PFSK-1 (cell line): ENCODE measurements around the gene WNK2.

ENCODE experiments used
- FOXP2 ChIP-seq: optimal IDR thresholded peaks from 2 replicates; pipeline ENCODE3; 2011; ENCODE audit warnings: borderline replicate concordance, control low read depth, inconsistent platforms; ENCODE audit not compliant: insufficient read depth; ENCODE audit errors: extremely low read length, extremely low read depth
- POLR2AphosphoS5 ChIP-seq: IDR thresholded peaks from 2 replicates; pipeline ENCODE4 v1.6.1; 2012; ENCODE audit warnings: low read depth, mild to moderate bottlenecking, control low read depth, low read length, moderate library complexity
- REST ChIP-seq, 2 experiments: IDR thresholded peaks; 2 replicates each; pipeline versions ENCODE4 v1.6.1 to v1.8.0; 2011 to 2012; ENCODE audit warnings: low read depth in 2 of 2, low read length in 2 of 2, control low read depth in 1 of 2, inconsistent platforms in 1 of 2, mild to moderate bottlenecking in 1 of 2, moderate library complexity in 1 of 2; ENCODE audit not compliant: insufficient read depth in 1 of 2
- SIN3A ChIP-seq: IDR thresholded peaks from 2 replicates; pipeline ENCODE4 v1.6.1; 2012; ENCODE audit warnings: mild to moderate bottlenecking, low read length, moderate library complexity, borderline replicate concordance; ENCODE audit not compliant: insufficient read depth
- TAF1 ChIP-seq: IDR thresholded peaks from 2 replicates; pipeline ENCODE4 v1.6.1; 2012; ENCODE audit warnings: low read length, control low read depth, borderline replicate concordance; ENCODE audit not compliant: insufficient read depth

DNA sequence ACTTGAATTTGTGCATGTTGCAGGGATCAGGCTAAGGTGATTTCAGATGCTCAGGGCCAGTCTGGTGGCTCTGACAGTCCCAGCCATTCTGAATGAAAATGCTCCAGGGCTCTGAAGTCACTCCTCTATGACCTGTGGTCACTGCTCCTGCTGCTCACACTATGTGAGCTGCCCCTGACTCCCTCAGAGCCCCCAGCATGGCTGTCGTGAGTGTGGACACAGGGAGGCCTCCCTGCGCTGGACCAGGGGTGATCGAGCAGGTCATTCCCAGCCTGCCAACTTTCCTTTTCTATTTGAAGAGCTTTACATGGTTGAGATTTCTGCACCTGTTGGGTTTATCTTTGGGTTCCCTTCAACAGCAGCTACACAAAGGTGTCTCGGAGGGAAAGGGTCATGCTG, 74.5 kb downstream of the WNK2 start:
- TF ChIP-seq POLR2AphosphoS5: no peak
- TF ChIP-seq FOXP2: no peak
- no peak for TF ChIP-seq REST (IDR thresholded peaks at IDR 0.05; ENCODE audit: insufficient read depth in 1 of 2, low read depth in 2 of 2, low read length in 2 of 2)
- TF ChIP-seq SIN3A: no peak
- TF ChIP-seq TAF1: no peak
